IPS-NIHi7 (cell line): ENCODE results near the gene NECTIN3.

Experiments used
- DNase-seq: peaks from one replicate; pipeline ENCODE4 v3.0.0; 2012; ENCODE audit warnings: mixed read lengths; ENCODE audit errors: extremely low spot score

Gene NECTIN3

GRCh38 chr3:111071257-111072030 is at the start of gene NECTIN3:
Gene NECTIN3, plus strand, starts transcription at chr3:111071816. Its CDS starts 202 bp downstream, at chr3:111072018.
- DNase-seq = peak; percentile 80

DNA sequence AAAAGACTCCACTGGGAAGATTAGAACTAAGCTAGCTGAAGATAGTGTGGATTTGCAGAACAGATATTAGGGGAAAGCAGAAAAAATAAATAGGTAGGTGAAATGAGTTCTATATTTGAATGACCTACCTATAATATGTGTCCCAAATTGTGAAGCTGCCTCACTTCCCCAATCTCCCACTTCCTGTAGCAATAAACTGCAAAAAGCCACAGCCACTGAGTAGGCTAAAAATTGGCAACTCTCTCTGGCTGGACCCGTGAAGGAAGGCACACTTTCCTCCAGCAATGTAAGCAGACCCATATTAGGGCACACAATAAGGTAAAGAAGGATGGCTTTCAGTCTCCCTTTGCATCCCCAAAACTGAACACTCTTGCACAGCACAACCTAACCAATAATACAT is 43.7 kb upstream of the NECTIN3 start:
- no peak for DNase-seq

GRCh38 chr3:111031538-111031937 is 40.1 kb upstream of the NECTIN3 start:
- DNase-seq = no peak

- no peak for DNase-seq
Observed at GRCh38 chr3:111032677-111033076, 38.9 kb upstream of the NECTIN3 start.

DNA sequence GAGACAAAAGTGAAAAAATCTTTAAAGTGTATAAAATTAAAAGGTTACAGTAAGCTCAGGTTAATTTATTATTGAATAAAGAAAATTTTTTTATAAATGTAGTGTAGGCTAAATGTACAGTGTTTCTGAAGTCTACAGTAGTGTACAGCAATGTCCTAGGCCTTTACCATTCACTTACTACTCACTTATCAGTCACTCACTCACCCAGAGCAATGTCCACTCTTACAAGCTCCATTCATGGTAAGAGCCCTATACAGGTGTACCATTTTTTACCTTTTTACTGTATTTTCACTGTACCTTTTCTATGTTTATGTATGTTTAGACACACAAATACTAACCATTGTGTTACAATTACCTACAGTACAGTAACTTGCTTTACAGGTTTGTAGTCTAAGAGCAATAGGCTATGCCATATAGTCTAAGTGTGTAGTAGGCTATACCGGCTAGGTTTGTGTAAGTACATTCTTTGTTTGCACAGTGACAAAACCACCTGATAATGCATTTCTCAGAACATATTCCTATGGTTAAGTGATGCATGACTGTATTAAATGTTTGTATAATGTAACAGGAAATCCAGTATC is 38.1 kb upstream of the NECTIN3 start:
- DNase-seq = no peak

DNA sequence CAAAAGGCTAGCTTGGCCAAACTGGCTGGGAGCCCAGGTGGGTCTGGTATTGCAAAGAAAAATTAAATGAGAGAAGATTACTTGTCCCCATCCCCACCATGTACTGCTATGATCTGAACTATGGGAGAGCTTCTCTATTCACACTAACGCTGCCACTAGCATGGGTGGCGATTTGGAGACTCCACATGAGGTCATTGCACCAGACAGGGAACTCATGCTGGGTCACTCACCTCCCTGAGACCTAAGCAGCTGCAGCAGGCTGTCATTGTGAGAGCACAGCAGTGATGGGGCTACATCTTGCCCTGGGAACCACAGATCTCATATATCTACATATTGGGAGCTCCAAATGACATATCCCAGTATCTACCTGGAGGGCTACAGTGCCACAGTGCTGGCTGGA is 36.3 kb upstream of the NECTIN3 start:
- no peak for DNase-seq

DNA sequence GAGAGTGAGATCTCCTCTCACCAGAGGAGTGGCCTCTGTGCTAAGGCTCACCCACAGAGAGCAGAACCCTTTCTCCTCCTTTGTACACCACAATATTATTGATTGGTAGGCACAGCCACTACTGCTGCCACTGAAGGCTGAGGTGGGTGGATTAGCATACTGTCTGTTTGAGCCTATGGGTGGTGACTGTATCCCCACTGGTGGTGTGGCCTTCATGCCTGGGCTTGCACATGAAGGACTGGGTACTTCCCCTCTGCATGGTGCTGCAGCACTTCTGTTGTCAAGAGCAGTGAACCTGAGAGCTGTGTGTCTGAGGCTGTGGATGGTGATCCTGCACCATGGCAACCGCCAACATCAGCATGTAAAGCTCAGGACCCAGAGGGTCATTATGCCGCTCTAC is 35.7 kb upstream of the NECTIN3 start:
- DNase-seq = no peak

DNA sequence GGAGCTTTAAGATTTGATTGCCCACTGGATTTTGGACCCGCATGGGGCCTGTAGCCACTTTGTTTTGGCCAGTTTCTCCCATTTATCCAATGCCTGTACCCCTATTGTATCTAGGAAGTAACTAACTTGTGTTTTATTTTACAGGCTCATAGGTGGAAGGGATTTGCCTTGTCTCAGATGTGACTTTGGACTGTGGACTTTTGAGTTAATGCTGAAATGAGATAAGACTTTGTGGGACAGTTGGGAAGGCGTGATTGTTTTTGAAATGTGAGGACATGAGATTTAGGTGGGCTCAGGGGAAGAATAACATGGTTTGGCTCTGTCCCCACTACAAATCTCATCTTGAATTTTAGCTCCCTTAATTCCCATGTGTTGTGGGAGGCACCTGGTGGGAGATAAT is 30.7 kb upstream of the NECTIN3 start:
- no peak for DNase-seq

GRCh38 chr3:111045564-111045963 is 26.1 kb upstream of the NECTIN3 start:
- no peak for DNase-seq

- peak; percentile 18 for DNase-seq
Observed at GRCh38 chr3:111047042-111047441, 24.6 kb upstream of the NECTIN3 start.

- DNase-seq = no peak
Observed at GRCh38 chr3:111047812-111048435, 23.7 kb upstream of the NECTIN3 start.

GRCh38 chr3:111051354-111051753 is 20.3 kb upstream of the NECTIN3 start:
- no peak for DNase-seq

- DNase-seq = no peak
Observed at GRCh38 chr3:111068574-111068973, 3.0 kb upstream of the NECTIN3 start.

DNA sequence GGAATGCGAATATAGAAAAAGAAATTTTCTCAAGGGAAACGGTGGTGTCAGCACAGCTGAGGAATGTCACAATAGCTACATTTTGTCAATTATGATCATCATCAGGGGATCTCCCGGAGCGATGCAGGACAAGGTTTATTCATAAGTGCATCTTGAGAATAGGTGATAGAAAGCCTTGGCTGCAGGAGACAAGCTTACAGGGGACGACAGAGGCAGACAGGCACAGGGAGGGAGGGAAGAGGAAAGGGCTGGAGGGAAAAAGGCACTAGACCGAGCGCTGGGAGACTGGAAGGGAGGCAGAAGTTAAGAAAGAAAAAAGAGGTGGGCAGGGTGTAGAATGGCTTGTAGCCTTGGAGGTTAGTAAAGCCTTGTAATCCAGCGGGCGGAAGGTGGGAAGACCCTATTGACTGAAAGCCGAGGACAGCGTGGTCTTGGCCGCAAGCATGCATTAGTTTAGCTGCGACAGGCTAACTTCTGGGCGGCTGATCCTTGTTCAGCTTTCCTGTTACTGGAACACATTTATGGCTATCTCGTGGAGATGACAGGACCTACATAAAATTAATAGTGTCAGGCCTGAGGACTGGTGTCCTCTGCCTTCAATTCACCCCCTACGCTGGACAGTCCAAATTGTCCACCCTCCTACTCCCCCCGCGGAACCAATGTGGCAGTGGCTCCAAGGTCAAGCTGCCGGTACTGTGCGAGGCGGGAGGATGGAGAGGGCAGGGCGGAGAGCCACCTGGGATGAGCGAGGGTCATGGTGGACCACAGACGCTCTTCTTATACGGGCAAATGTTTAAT is 1.4 kb upstream of the NECTIN3 start:
- peak; percentile 33 for DNase-seq

GRCh38 chr3:111070772-111071256 is 802 bp upstream of the NECTIN3 start:
- DNase-seq = no peak

DNA sequence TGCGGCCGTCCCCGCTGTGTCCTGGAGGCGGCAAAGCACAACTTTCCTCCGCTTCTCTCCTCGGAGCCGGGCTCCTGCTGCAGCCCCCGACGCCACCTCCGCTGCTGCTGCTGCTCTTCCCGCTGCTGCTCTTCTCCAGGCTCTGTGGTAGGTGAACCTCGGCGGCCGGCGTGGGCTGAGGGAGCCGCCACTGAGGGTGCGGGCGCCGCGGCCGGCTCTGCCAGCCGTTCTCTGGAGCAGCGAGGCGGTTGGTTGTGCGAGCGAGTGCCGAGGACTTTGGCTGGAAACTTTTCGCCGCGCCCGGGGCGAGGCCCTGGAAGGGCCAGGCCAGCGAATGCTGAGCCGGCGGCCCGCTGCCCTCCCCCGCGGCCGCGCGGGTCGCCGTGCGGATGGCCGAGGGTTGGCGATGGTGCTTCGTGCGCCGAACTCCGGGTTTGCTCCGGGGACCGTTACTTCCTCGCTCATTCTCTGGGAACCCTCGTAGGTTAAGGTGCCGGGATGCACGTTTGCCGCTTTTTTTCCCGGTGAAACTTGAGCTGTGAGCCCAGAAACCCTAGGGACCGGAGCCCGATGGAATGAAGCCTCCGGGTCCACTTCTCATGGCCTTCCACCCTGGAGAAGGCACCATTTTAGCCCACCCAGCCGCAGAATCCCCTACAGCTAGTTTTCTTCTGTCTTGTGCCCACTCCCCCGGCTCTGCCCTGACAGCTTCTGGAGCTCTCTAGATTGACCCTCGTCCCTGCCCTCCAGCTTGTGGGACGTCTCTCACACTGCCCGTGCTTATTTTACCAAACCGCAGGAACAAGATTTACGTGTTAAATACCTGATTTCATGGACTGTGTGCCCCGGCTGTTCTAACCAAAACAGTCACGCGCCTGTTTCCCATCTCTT is 660 bp downstream of the NECTIN3 start:
- DNase-seq = peak; percentile 18

DNA sequence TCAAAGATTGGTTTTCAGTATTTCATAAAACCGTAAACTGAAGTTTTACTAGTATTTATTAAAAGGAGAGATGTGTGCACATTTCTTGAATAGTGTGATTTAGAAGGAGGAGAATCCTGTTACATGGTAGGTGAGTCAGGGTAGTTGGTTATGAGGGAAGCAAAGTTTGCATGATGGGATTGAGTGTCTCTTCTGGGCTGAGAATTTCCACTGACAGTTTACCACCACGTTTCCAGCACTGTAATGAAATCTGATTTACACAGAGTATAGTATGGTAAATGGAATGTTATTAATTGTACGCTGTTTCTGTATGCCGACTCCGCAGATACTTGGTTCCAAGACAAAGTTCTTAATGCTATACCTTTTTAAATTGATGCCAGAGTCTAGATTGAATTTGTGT is 1.6 kb downstream of the NECTIN3 start:
- no peak for DNase-seq

DNA sequence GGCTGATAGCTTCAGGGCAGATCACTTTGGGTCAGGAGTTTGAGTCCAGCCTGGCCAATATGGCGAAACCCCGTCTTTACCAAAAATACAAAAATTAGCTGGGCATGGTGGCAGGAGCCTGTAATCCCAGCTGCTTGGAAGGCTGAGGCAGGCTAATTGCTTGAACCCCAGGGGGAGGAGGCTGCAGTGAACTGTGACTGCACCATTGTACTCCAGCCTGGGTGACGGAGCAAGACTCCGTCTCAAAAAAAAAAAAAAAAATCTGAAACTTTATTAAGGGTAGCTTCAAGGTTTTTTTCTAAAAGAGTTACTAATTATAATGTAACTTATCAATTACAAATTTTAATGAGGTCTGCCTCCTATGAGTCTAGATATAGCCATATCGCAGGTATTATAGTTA is 5.1 kb downstream of the NECTIN3 start:
- no peak for DNase-seq

GRCh38 chr3:111077369-111077768 is 5.8 kb downstream of the NECTIN3 start:
- DNase-seq = no peak

GRCh38 chr3:111080413-111080812 is 8.8 kb downstream of the NECTIN3 start:
- DNase-seq = peak; percentile 16

- DNase-seq = no peak
Observed at GRCh38 chr3:111081008-111081545, 9.5 kb downstream of the NECTIN3 start.
